Measurements from ENCODE around the gene LIMK2.
"Not testable (repeated sequence)": the region's sequence is repeated elsewhere in the genome, so short reads cannot be mapped to it uniquely, and the experiment has no call there.

LIMK2 gene

GRCh38 chr22:31244943-31245451 is 32.9 kb downstream of the LIMK2 start:
- DNase-seq, result no peak

GRCh38 chr22:31245998-31246397 is 33.9 kb downstream of the LIMK2 start:
- not testable (repeated sequence) for DNase-seq

GRCh38 chr22:31246687-31247086 is 34.6 kb downstream of the LIMK2 start:
- DNase-seq, result no peak

GRCh38 chr22:31247726-31248125 is 35.6 kb downstream of the LIMK2 start:
- DNase-seq, result no peak

GRCh38 chr22:31248138-31248745 is 36.1 kb downstream of the LIMK2 start:
- DNase-seq, result no peak

GRCh38 chr22:31248965-31249958 is 37.2 kb downstream of the LIMK2 start:
- DNase-seq, result no peak

- no peak for DNase-seq
Observed at GRCh38 chr22:31250740-31251600, 38.9 kb downstream of the LIMK2 start.

- peak in 2 of 3 experiments; percentile 0 to 4 for DNase-seq
Observed at GRCh38 chr22:31253949-31254348, 41.9 kb downstream of the LIMK2 start.

- DNase-seq, result no peak
Observed at GRCh38 chr22:31259798-31260473, 47.8 kb downstream of the LIMK2 start.

- no peak for DNase-seq
Observed at GRCh38 chr22:31260474-31260856, 48.4 kb downstream of the LIMK2 start.

- DNase-seq, result no peak
Observed at GRCh38 chr22:31262312-31263133, 50.4 kb downstream of the LIMK2 start.

- no peak for DNase-seq
Observed at GRCh38 chr22:31263896-31264640, 52.0 kb downstream of the LIMK2 start.

GRCh38 chr22:31268281-31268680 is 56.2 kb downstream of the LIMK2 start:
- DNase-seq, result no peak

- DNase-seq, result no peak
Observed at GRCh38 chr22:31269892-31270579, 57.9 kb downstream of the LIMK2 start.

- DNase-seq, result no peak
Observed at GRCh38 chr22:31271026-31271425, 58.9 kb downstream of the LIMK2 start.

- DNase-seq, result no peak
Observed at GRCh38 chr22:31271485-31271884, 59.4 kb downstream of the LIMK2 start.

- DNase-seq, result peak; percentile 7 to 61 (median 11)
Observed at GRCh38 chr22:31272522-31273446, 60.7 kb downstream of the LIMK2 start.

- no peak for DNase-seq
Observed at GRCh38 chr22:31274017-31274416, 61.9 kb downstream of the LIMK2 start.

GRCh38 chr22:31275018-31275417 is 62.9 kb downstream of the LIMK2 start:
- DNase-seq, result no peak

Data from NCI-H1417 (cell line).